SH-SY5Y (cell line): ENCODE data around the gene ZNF521.

Experiments
- GATA2 ChIP-seq: IDR thresholded peaks from 2 replicates; pipeline ENCODE4 v1.6.1; 2011; ENCODE audit warnings: mild to moderate bottlenecking, low read depth, low read length
- GATA3 ChIP-seq: IDR thresholded peaks from 2 replicates; pipeline ENCODE4 v1.6.1; 2011; ENCODE audit warnings: low read depth, mild to moderate bottlenecking, low read length, moderate library complexity

DNA sequence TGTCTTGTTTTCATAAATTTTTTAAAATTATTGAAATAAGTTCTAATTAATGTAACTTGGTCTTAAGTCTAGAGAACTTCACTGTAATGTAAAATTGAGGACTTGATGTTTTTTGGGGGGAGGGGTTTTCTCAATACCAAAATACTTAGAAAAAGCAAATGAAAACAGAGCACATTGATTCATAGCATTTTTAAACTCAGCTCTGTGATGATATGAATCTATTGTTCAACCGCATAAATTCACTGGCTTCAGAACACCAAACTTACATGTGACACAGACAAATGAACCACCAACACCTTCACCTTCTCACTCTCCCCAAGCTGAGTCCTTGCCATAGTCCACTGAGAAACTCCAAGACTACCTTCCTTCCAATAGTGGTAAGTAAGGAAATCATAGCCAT is 108.2 kb downstream of the ZNF521 start:
- TF ChIP-seq GATA3 (no peak), GATA2 (no peak)
